B cell (primary cell): Measurements from ENCODE around the gene STAC3. TPM values are rescaled to one million over a fixed set of nuclear protein-coding genes. Genes with fewer than 3 reads are reported as not detected.

Experiments used
- ATAC-seq: fragments of 200-7000 bp; cut with Tn5 transposase; one replicate; pipeline ENCODE4 v1.10.0; 2021; ENCODE audit warnings: low read depth, mild to moderate bottlenecking, moderate number of reproducible peaks, moderate library complexity
- CTCF ChIA-PET: fragments of 350-600 bp; sonication (Branson Sonifier 250); formaldehyde crosslinking; loops from one replicate; lab custom pipeline; 2021; ENCODE audit warnings: antibody characterized with exemption, inconsistent platforms; lab: Charles Lee
- POLR2A ChIA-PET: fragments of 350-600 bp; sonication (Branson Sonifier 250); formaldehyde crosslinking; loops from one replicate; lab custom pipeline; 2021; ENCODE audit warnings: antibody characterized with exemption; lab: Charles Lee
- DNase-seq: peaks from one replicate; pipeline ENCODE4 v3.0.0; 2013
- H2AFZ ChIP-seq: 2 replicates; pipeline ENCODE4 v1.6.1; 2012; ENCODE audit warnings: mild to moderate bottlenecking, low read depth, low read length; ENCODE audit not compliant: insufficient read depth, poor library complexity, severe bottlenecking
- H3K27ac ChIP-seq, 2 donors: 1 replicate in 1 of 2; 2 replicates in 1 of 2; pipeline ENCODE4 v1.5.1; 2012 to 2013; ENCODE audit warnings: low read length in 2 of 2, mild to moderate bottlenecking in 2 of 2, moderate library complexity in 1 of 2
- H3K27me3 ChIP-seq, 4 experiments: fragments of 200-600 bp in 1 of 4; sonication (generic) in 1 of 4; replicated peaks in 1 of 4; 1 replicate in 2 of 4; 2 replicates in 2 of 4; pipeline versions ENCODE4 v1.6.1 to v1.7.0; 2013 to 2016; ENCODE audit warnings: low read length in 3 of 4, mild to moderate bottlenecking in 2 of 4, mixed read lengths in 1 of 4, moderate library complexity in 1 of 4; ENCODE audit not compliant: insufficient read depth in 4 of 4, control insufficient read depth in 3 of 4; ENCODE audit errors: control extremely low read depth in 1 of 4
- H3K36me3 ChIP-seq, 2 experiments: replicated peaks in 1 of 2; 1 replicate in 1 of 2; 2 replicates in 1 of 2; pipeline versions ENCODE4 v1.6.1 to v1.7.1; 2013; ENCODE audit warnings: low read length in 1 of 2; ENCODE audit not compliant: insufficient read depth in 2 of 2, control insufficient read depth in 1 of 2; ENCODE audit errors: control extremely low read depth in 1 of 2, extremely low read depth in 1 of 2
- H3K4me1 ChIP-seq, 2 donors: fragments of 200-600 bp in 1 of 2; sonication (generic) in 1 of 2; 1 replicate in 1 of 2; 2 replicates in 1 of 2; pipeline versions ENCODE4 v1.5.1 to v1.6.1; 2013 to 2017; ENCODE audit warnings: low read length in 2 of 2; ENCODE audit not compliant: control insufficient read depth in 2 of 2, insufficient read depth in 2 of 2
- H3K4me2 ChIP-seq: replicated peaks from 2 replicates; pipeline ENCODE3; 2012; ENCODE audit warnings: mild to moderate bottlenecking, low read depth, low read length; ENCODE audit not compliant: poor library complexity, severe bottlenecking
- H3K4me3 ChIP-seq, 5 experiments: fragments of 200-600 bp in 1 of 5; sonication (generic) in 1 of 5; 1 replicate in 3 of 5; 2 replicates in 2 of 5; pipeline versions ENCODE4 v1.5.1 to v1.7.0; 2011 to 2016; ENCODE audit warnings: low read length in 4 of 5, mild to moderate bottlenecking in 4 of 5, low read depth in 2 of 5, control low read depth in 1 of 5, moderate library complexity in 1 of 5; ENCODE audit not compliant: insufficient read depth in 1 of 5; ENCODE audit errors: control extremely low read depth in 1 of 5, extremely low read depth in 1 of 5
- H3K79me2 ChIP-seq: fragments of 200-600 bp; sonication (generic); one replicate; pipeline ENCODE4 v1.6.0; 2016; ENCODE audit warnings: low read length; ENCODE audit not compliant: control insufficient read depth, insufficient read depth
- H3K9ac ChIP-seq: fragments of 200-600 bp; sonication (generic); 2 replicates; pipeline ENCODE4 v1.6.1; 2017; ENCODE audit warnings: mild to moderate bottlenecking, low read length, moderate library complexity
- H3K9me3 ChIP-seq, 3 donors: one replicate each; pipeline versions ENCODE4 v1.6.1 to v1.7.1; 2013; ENCODE audit warnings: low read length in 2 of 3; ENCODE audit not compliant: control insufficient read depth in 2 of 3, insufficient read depth in 1 of 3; ENCODE audit errors: control extremely low read depth in 1 of 3
- H4K20me1 ChIP-seq: 2 replicates; pipeline ENCODE4 v1.6.0; 2012; ENCODE audit warnings: mild to moderate bottlenecking, low read length; ENCODE audit not compliant: insufficient read depth, control insufficient read depth, poor library complexity, severe bottlenecking
- H3K27ac Mint-ChIP-seq: one replicate; pipeline ENCODE4 v1.8.0; 2021; ENCODE audit warnings: mixed read lengths
- H3K27me3 Mint-ChIP-seq: one replicate; pipeline ENCODE4 v1.8.0; 2021; ENCODE audit warnings: mixed read lengths
- H3K4me1 Mint-ChIP-seq: one replicate; pipeline ENCODE4 v1.8.0; 2021; ENCODE audit warnings: mixed read lengths
- H3K4me3 Mint-ChIP-seq: one replicate; pipeline ENCODE4 v1.8.0; 2021; ENCODE audit warnings: mixed read lengths
- H3K9me3 Mint-ChIP-seq: one replicate; pipeline ENCODE4 v1.8.0; 2022; ENCODE audit warnings: mixed read lengths; ENCODE audit not compliant: insufficient read depth
- CTCF ChIP-seq: fragments of 200-600 bp; IDR thresholded peaks from one replicate; pipeline ENCODE4 v1.8.0; 2022; ENCODE audit warnings: antibody characterized with exemption, mild to moderate bottlenecking
- EZH2 ChIP-seq: IDR thresholded peaks from 2 replicates; pipeline ENCODE4 v1.6.1; 2012; ENCODE audit warnings: borderline replicate concordance, low read depth, mild to moderate bottlenecking, moderate library complexity, low read length; ENCODE audit not compliant: insufficient read depth, poor library complexity, severe bottlenecking
- WGBS: methylation state at CpG from one replicate; pipeline ENCODE4 v1.1.5; 2013; ENCODE audit warnings: missing lambda C conversion rate; ENCODE audit not compliant: insufficient coverage; 5-methylcytosine and 5-hydroxymethylcytosine counted together
- intact Hi-C: fragments of 100-400 bp; cut with micrococcal nuclease; formaldehyde crosslinking; loops from one replicate; pipeline ENCODE4 v1.10.0; 2022
- polyA plus RNA-seq: library from polyadenylated mRNA; depleted of rRNA; stranded (reverse); fragments of >200 nt; gene quantifications from 2 replicates; pipeline ENCODE4 v1.2.3, GENCODE V29; 2012
- total RNA-seq, 2 donors: library from RNA; stranded (reverse); fragments of 120-200 nt in 1 of 2; gene quantifications; 1 replicate in 1 of 2; 2 replicates in 1 of 2; pipeline versions ENCODE4 v1.2.3 to v1.2.4, GENCODE V29; 2013 to 2022

STAC3 gene
- total and polyA plus RNA-seq, 2 donors (not counting 1 experiment from before 2014, with no cell fraction given), result 4.5 to 6.2 TPM

- Histone ChIP-seq H4K20me1 (no peaks in the 10 kb centered on the region), H3K9ac (no peak overlapping the region), H3K36me3 (no peaks in the 10 kb centered on the region), H3K9me3 (no peaks in the 10 kb centered on the region), H3K79me2 (no peaks in the 10 kb centered on the region), H2AFZ (no peak overlapping the region), H3K4me2 (no peak overlapping the region), H3K4me1 (no peaks in the 10 kb centered on the region), H3K27me3 (no peaks in the 10 kb centered on the region), H3K4me3 (no peak overlapping the region), H3K27ac (no peak overlapping the region)
- no peak for TF ChIP-seq CTCF
- no peak for TF ChIP-seq EZH2
- H3K4me1 Mint-ChIP-seq, result no peaks in the 10 kb centered on the region
- no peak for DNase-seq
- no peaks in the 10 kb centered on the region for H3K27me3 Mint-ChIP-seq
- ChIA-PET POLR2A (no interaction called here), CTCF (no interaction called here)
- H3K27ac Mint-ChIP-seq, result no peak overlapping the region
- no peaks in the 10 kb centered on the region for H3K9me3 Mint-ChIP-seq
- no peak for ATAC-seq
- H3K4me3 Mint-ChIP-seq, result no peak overlapping the region
- intact Hi-C loops, result no loop called here
- WGBS, result 84% methylated on average over 24 of the region's 34 CpGs
Measured at GRCh38 chr12:57195611-57196371, 55.2 kb downstream of the STAC3 start.

DNA sequence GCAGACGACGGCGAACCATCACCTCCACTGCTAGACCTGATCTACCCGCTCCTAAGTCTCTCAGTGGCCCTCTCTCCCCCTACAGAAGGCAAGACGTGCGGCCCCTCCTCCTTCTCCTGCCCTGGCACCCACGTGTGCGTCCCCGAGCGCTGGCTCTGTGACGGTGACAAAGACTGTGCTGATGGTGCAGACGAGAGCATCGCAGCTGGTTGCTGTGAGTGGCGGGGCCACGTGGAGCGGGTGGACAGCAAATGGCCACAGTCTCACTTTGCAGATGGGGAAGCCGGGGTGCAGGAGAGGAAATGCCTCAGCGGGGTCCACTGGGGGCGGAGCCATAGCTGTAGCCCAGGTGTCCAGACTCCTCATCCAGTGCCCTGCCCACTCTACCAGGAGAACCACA lies 55.8 kb downstream of the STAC3 start:
- ChIA-PET CTCF (no interaction called here), POLR2A (no interaction called here)
- DNase-seq (no peak), ATAC-seq (no peak)
- Mint-ChIP-seq H3K27me3 (no peaks in the 10 kb centered on the region), H3K27ac (no peak overlapping the region), H3K9me3 (no peaks in the 10 kb centered on the region), H3K4me1 (no peaks in the 10 kb centered on the region), H3K4me3 (no peak overlapping the region)
- whole genome bisulfite sequencing, result 86% methylated on average over 17 of the region's 19 CpGs
- H3K9me3 ChIP-seq, result no peaks in the 10 kb centered on the region
- intact Hi-C loops, result no loop called here
- no peak overlapping the region for H3K4me3 ChIP-seq
- H2AFZ ChIP-seq, result no peak overlapping the region
- no peaks in the 10 kb centered on the region for H4K20me1 ChIP-seq
- H3K4me2 ChIP-seq, result no peak overlapping the region
- no peaks in the 10 kb centered on the region for H3K79me2 ChIP-seq
- TF ChIP-seq EZH2 (no peak), CTCF (no peak)
- H3K4me1 ChIP-seq, result no peaks in the 10 kb centered on the region
- H3K27me3 ChIP-seq, result no peaks in the 10 kb centered on the region
- H3K27ac ChIP-seq, result no peak overlapping the region
- no peak overlapping the region for H3K9ac ChIP-seq
- no peaks in the 10 kb centered on the region for H3K36me3 ChIP-seq
